MM.1S (cell line): ENCODE data around the gene RBFOX2.

ENCODE experiments used
- DNase-seq: peaks from one replicate; pipeline ENCODE4 v3.0.0-alpha.2; 2015
- H2AFZ ChIP-seq: fragments of 300-600 bp; sonication (generic); 2 replicates; pipeline ENCODE4 v1.6.0; 2016; ENCODE audit warnings: antibody characterized with exemption, low read length
- H3F3A ChIP-seq: fragments of 300-600 bp; sonication (generic); 2 replicates; pipeline ENCODE4 v1.6.1; 2016; ENCODE audit warnings: mild to moderate bottlenecking, antibody characterized with exemption, low read length, moderate library complexity, mixed read lengths; ENCODE audit not compliant: insufficient read depth
- H3K27ac ChIP-seq: fragments of 300-600 bp; sonication (generic); 2 replicates; pipeline ENCODE4 v1.5.1; 2016; ENCODE audit warnings: mild to moderate bottlenecking, low read length
- H3K27me3 ChIP-seq: fragments of 300-600 bp; sonication (generic); replicated peaks from 2 replicates; pipeline ENCODE4 v1.6.0; 2016; ENCODE audit warnings: low read length; ENCODE audit not compliant: insufficient read depth
- H3K36me3 ChIP-seq: fragments of 300-600 bp; sonication (generic); replicated peaks from 2 replicates; pipeline ENCODE4 v1.6.1; 2016; ENCODE audit warnings: mild to moderate bottlenecking, low read length, mixed read lengths; ENCODE audit not compliant: insufficient read depth
- H3K4me1 ChIP-seq: fragments of 300-600 bp; sonication (generic); 2 replicates; pipeline ENCODE4 v1.6.1; 2016; ENCODE audit warnings: low read length, mixed read lengths
- H3K4me2 ChIP-seq: fragments of 300-600 bp; sonication (generic); 2 replicates; pipeline ENCODE4 v1.6.0; 2016; ENCODE audit warnings: low read depth, low read length
- H3K4me3 ChIP-seq: fragments of 300-600 bp; sonication (generic); 2 replicates; pipeline ENCODE4 v1.5.1; 2016; ENCODE audit warnings: low read length, mixed read lengths
- H3K79me2 ChIP-seq: fragments of 300-600 bp; sonication (generic); 2 replicates; pipeline ENCODE4 v1.6.1; 2016; ENCODE audit warnings: mixed run types, low read length, mixed read lengths
- H3K9ac ChIP-seq: fragments of 300-600 bp; sonication (generic); 2 replicates; pipeline ENCODE4 v1.6.1; 2016; ENCODE audit warnings: low read length, mixed read lengths
- H3K9me2 ChIP-seq: fragments of 300-600 bp; sonication (generic); replicated peaks from 2 replicates; pipeline ENCODE4 v1.6.1; 2016; ENCODE audit warnings: mild to moderate bottlenecking, low read length, mixed read lengths; ENCODE audit not compliant: insufficient read depth
- H3K9me3 ChIP-seq: fragments of 300-600 bp; sonication (generic); replicated peaks from 2 replicates; pipeline ENCODE4 v1.6.1; 2016; ENCODE audit warnings: mild to moderate bottlenecking, low read length, mixed read lengths; ENCODE audit not compliant: insufficient read depth
- H4K20me1 ChIP-seq: fragments of 300-600 bp; sonication (generic); 2 replicates; pipeline ENCODE4 v1.6.1; 2016; ENCODE audit warnings: mild to moderate bottlenecking, low read length, moderate library complexity, mixed read lengths; ENCODE audit not compliant: insufficient read depth
- CTCF ChIP-seq: fragments of 300-600 bp; sonication (generic); IDR thresholded peaks from 2 replicates; pipeline ENCODE4 v1.5.1; 2016; ENCODE audit warnings: antibody characterized with exemption, low read length, mixed read lengths
- EZH2 ChIP-seq: fragments of 300-600 bp; sonication (generic); optimal IDR thresholded peaks from 2 replicates; pipeline ENCODE3; 2017; ENCODE audit warnings: low read depth, mild to moderate bottlenecking, antibody characterized with exemption, low read length, mixed read lengths
- EZH2phosphoT487 ChIP-seq: fragments of 300-600 bp; sonication (generic); IDR thresholded peaks from 2 replicates; pipeline ENCODE4 v1.6.1; 2018; ENCODE audit warnings: antibody characterized with exemption, low read length

RBFOX2 gene

GRCh38 chr22:35746946-35747703 is 281.5 kb downstream of the RBFOX2 start:
- H2AFZ ChIP-seq = no peak overlapping the region
- no peaks in the 10 kb centered on the region for H3K79me2 ChIP-seq
- no peaks in the 10 kb centered on the region for H3F3A ChIP-seq
- TF ChIP-seq EZH2 = no peak
- TF ChIP-seq EZH2phosphoT487 = no peak
- no peak for TF ChIP-seq CTCF
- no peaks in the 10 kb centered on the region for H3K27me3 ChIP-seq
- no peak overlapping the region for H3K9ac ChIP-seq
- no peaks in the 10 kb centered on the region for H3K9me3 ChIP-seq
- H3K9me2 ChIP-seq = no peaks in the 10 kb centered on the region
- no peak overlapping the region for H3K4me3 ChIP-seq
- no peak overlapping the region for H3K27ac ChIP-seq
- H3K4me2 ChIP-seq = no peak overlapping the region
- no peaks in the 10 kb centered on the region for H3K36me3 ChIP-seq
- peaks cover 5% of the 10 kb centered on the region for H3K4me1 ChIP-seq
- H4K20me1 ChIP-seq = no peaks in the 10 kb centered on the region
- DNase-seq = no peak

GRCh38 chr22:35746248-35746647 is 282.4 kb downstream of the RBFOX2 start:
- Histone ChIP-seq H3K9ac (no peak overlapping the region), H3K27me3 (no peaks in the 10 kb centered on the region), H3K4me2 (no peak overlapping the region), H3K9me3 (no peaks in the 10 kb centered on the region), H2AFZ (no peak overlapping the region), H3K4me3 (no peak overlapping the region), H3F3A (no peaks in the 10 kb centered on the region), H3K27ac (no peak overlapping the region), H3K9me2 (no peaks in the 10 kb centered on the region), H3K79me2 (no peaks in the 10 kb centered on the region), H4K20me1 (no peaks in the 10 kb centered on the region), H3K36me3 (no peaks in the 10 kb centered on the region), H3K4me1 (no peaks in the 10 kb centered on the region)
- TF ChIP-seq EZH2phosphoT487 = no peak
- TF ChIP-seq EZH2 = no peak
- no peak for TF ChIP-seq CTCF
- DNase-seq = no peak

- Histone ChIP-seq H3K9me2 (no peaks in the 10 kb centered on the region), H3K27me3 (no peaks in the 10 kb centered on the region), H3K27ac (no peak overlapping the region), H3K4me1 (no peaks in the 10 kb centered on the region), H3F3A (no peaks in the 10 kb centered on the region), H3K9me3 (no peaks in the 10 kb centered on the region), H3K79me2 (no peaks in the 10 kb centered on the region), H3K9ac (no peak overlapping the region), H2AFZ (no peak overlapping the region), H3K4me3 (no peak overlapping the region), H4K20me1 (no peaks in the 10 kb centered on the region), H3K4me2 (no peak overlapping the region), H3K36me3 (no peaks in the 10 kb centered on the region)
- DNase-seq = no peak
- TF ChIP-seq CTCF (no peak), EZH2phosphoT487 (no peak), EZH2 (no peak)
Observed at GRCh38 chr22:35743326-35743860, 285.2 kb downstream of the RBFOX2 start.
